H54 (cell line): Measurements from ENCODE around the gene LCN6.
"Not testable (repeated sequence)": the region's sequence is repeated elsewhere in the genome, so short reads cannot be mapped to it uniquely, and the experiment has no call there.

Experiments used
- DNase-seq: peaks from one replicate; pipeline ENCODE4 v3.0.0; 2011; ENCODE audit warnings: low spot score, mixed read lengths; ENCODE audit not compliant: insufficient read length
- FAIRE-seq: peaks from 3 replicates; lab custom pipeline; 2011; peaks lifted over from hg19 to GRCh38; lab: Jason Lieb, UNC
- POLR2A ChIP-seq: IDR thresholded peaks from 2 replicates; pipeline ENCODE4 v1.6.1; 2011; ENCODE audit warnings: low read depth, mild to moderate bottlenecking, low read length

LCN6 gene

DNA sequence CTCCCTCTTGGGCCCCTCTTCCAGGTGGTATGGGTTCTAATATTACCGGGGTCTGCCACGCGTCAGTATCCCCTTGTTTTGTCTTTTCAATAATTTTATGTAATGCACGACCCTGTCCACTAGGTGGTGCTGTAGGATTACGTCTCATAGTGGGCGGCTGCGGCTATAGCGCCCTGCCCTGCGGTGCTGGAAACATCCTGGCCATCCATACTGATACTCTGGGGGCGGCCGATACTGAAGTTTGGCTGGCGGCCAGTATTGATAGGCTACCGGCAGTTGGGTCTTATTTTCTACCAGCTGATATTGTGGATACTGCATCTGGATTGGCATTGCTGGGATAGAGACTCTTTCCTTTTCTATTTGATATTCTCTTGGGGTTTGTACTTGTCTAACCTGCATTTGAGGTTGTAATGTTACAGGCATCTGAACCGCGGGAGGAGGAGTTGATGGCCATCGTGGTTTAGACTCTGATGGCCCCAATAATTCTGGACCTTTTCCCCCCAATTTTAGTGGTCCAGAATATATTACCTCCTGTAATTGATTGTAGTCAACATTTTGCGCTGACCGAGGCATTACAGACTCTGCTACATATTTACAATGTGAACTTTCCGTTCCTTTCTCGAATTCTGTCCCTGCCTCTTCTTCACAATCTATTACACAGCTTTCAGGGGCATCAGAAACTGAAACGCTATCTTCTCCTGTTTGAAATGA is 39.5 kb upstream of the LCN6 start:
- FAIRE-seq (peak; percentile 33), DNase-seq (peak; percentile 83)
- TF ChIP-seq POLR2A = no peak

- not testable (repeated sequence) for DNase-seq, FAIRE-seq
These were observed 38.7 kb upstream of the LCN6 start for GRCh38 chr9:136786983-136787382.

DNA sequence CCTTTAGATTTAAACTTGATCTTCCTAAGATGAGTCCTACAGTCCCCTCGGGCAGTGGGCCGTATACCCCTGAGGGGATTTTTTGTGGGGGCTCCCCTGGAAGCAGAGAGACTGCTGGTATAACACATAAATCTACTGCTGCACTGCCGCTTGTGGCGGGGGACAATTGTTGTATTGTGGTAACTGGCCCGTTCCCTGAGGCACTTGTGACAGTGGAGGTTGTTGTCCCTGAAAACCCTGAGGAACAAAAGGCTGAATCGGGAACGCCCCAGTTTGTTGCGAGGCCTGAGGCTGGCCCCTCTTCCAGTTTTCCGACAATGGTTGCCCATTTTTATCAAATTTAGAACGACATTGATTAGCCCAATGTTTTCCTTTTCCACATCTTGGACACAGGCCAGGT is 38.1 kb upstream of the LCN6 start:
- no peak for FAIRE-seq
- TF ChIP-seq POLR2A = no peak
- DNase-seq = no peak

DNA sequence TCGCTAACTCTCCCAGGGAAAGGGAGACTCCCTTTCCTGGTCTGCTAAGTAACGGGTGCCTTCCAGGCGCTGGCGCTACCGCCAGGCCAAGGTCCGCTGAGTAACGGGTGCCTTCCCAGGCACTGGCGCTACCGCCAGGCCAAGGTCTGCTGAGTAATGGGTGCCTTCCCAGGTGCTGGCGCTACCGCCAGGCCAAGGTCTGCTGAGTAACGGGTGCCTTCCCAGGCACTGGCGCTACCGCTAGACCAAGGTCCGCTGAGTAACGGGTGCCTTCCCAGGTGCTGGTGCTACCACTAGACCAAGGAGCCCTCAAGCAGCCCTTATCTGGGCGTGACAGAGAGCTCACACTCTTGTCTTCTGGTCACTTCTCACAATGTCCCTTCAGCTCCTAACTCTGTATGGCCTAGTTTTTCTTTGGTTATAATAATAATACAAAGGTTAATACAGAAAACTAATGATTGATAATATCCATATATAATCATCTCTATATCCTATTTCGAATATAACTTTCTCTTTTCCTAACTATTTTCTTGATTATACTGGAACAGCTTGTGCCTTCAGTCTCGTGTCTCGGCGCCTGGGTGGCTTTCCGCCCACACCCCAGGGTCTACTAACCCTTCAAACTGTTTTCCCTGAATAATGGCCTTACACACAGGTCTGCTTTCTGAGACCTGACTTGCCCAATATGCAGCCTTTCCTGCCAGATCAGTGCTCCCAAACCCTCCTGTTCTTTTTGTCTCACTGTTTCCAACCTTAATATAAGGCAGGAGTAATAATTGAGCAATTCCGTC is 37.4 kb upstream of the LCN6 start:
- DNase-seq, FAIRE-seq: not testable (repeated sequence)

DNA sequence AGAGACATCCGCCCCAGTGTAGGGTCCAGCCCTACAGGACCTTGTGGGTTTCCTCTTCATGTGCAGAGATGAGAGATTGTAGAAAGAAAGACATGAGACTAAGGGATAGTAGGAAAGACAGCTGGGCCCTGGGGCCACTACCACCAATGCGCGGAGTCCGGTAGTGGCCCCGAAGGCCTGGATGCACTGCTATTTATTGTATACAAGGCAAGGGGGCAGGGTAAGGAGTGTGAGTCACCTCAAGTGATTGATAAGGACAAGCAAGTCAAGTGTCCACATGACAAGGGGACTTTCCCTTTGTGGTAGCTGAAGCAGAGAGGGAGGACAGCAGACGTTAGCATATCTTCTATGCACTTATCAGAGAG is 36.7 kb upstream of the LCN6 start:
- peak; percentile 27 for FAIRE-seq
- no peak for DNase-seq
- no peak for TF ChIP-seq POLR2A

DNA sequence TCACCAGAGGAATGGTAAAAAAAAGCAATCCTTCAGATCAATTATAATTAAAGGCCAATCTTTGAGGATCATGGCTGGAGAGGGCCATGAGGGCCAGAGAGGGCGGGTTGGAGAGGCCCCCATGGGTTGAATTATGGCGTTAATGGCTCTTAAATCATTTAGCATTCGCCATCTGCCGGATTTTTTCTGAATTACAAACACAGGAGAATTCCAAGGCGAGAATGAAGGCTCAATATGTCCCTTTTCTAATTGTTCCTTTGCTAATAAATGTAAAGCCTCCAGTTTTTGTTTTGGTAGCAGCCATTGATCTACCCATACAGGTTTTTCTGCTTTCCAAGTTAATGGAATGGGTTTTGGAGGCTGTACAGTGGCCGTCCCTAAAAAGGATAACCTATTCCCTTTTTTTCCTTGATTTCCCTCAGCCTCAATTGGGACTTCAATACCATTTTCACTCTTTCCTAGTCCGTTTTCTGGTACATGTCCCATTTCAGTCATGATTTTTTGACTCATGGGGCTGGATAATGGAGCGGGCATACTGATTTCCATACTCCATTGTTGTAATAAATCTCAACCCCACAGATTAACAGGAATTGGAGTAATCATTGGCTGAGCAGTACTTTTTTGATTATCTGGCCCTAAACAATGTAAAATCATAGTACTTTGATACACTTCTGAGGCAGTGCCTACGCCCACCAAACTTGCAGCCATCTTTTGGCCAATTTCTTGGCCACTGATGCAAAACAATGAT is 36.1 kb upstream of the LCN6 start:
- FAIRE-seq (peak; percentile 20), DNase-seq (peak; percentile 31)
- TF ChIP-seq POLR2A = no peak

DNA sequence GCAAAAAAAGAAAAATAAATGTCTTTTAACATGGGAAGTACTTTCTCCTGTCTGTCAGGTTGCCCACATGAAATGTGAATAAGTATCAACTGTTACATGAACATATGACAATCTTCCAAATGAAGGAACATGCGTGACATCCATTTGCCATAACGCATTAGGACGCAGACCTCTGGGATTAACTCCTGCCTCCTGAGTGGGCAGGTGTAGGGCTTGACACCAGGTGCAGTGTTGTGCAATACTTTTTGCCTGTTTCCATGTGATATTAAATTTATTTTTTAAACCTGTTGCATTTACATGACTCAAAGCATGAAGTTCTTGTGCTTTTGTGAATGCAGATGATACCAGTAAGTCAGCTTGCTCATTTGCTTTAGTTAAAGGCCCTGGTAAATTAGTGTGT is 34.1 kb upstream of the LCN6 start:
- DNase-seq = no peak
- TF ChIP-seq POLR2A = no peak
- no peak for FAIRE-seq

- FAIRE-seq (no peak), DNase-seq (no peak)
- TF ChIP-seq POLR2A = no peak
These were observed 31.5 kb upstream of the LCN6 start for GRCh38 chr9:136779808-136780207.

DNA sequence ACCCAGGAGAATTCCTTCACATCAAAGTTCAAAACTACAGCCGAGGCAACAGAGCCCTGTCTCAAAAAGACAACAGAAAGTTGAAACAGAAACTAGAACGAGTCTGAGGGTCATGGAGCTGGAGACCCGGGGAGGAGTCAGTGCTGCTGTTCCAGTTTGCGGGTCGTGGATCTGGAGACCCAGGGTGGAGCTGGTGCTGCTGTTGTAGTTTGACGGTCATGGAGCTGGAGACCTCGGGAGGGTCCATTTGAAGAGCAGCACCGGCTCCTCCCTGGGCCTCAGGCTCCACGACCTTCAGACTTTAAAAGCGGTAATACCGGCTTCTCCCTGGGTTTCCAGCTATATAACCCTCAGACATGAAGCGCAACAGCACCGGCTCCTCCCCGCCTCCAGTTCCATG is 29.0 kb upstream of the LCN6 start:
- no peak for TF ChIP-seq POLR2A
- FAIRE-seq (no peak), DNase-seq (no peak)

DNA sequence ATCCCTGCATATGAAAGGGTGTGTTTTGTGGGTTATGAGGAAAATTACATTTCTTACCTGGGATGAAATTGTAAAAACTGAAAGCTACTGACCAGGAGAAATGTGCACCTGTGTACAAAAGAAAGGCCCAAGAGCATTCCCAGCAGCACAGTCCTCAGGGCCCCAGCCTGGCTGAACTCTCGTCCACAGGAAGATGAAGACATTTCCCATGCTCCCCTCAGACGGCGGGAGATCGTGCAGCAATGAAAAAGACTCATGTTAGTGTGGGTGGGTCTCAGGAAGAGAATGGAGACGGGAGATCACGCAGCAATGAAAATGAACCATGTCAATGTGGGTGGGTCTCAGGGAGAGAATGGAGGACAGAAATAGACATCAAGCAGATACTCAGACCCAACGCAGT is 28.6 kb upstream of the LCN6 start:
- TF ChIP-seq POLR2A = no peak
- no peak for FAIRE-seq
- no peak for DNase-seq

DNA sequence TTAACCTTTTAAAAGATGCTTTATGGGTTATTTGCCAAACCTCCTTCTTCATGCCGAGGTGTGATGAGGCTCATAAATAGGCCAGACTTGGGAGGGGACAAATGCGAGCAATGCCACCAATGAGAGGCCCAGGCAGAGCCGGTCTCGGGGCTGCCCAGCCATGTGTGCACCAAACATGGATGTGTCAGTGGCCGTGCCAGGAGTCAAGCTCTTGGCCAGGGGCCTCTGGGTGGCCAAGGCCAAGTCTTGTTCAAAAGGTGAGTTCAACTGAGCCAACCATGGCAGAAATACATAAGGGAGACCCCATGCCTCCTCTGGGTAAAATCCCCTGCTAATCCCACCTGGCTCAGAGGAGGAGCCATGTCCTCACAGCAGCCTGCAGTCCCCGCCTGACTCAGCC is 26.9 kb upstream of the LCN6 start:
- no peak for TF ChIP-seq POLR2A
- FAIRE-seq (no peak), DNase-seq (no peak)

GRCh38 chr9:136774416-136775045 is 26.2 kb upstream of the LCN6 start:
- no peak for FAIRE-seq

GRCh38 chr9:136773386-136774044 is 25.2 kb upstream of the LCN6 start:
- FAIRE-seq (no peak), DNase-seq (no peak)
- TF ChIP-seq POLR2A = no peak

More at GRCh38 chr9:136774416-136775045, 26.2 kb upstream of the LCN6 start:
- TF ChIP-seq POLR2A = no peak
- no peak for DNase-seq
